HFFc6 (cell line): ENCODE data around the gene MYMK. TPM values are rescaled to one million over a fixed set of nuclear protein-coding genes. Genes with fewer than 3 reads are reported as not detected.

Experiments used
- DNase-seq: peaks from one replicate; pipeline ENCODE4 v3.0.0-alpha.2; 2018
- H3K27ac Mint-ChIP-seq: 2 replicates; pipeline ENCODE4 v1.8.0; 2020; ENCODE audit warnings: mild to moderate bottlenecking, mixed read lengths
- H3K27me3 Mint-ChIP-seq: 2 replicates; pipeline ENCODE4 v1.8.0; 2021; ENCODE audit warnings: mild to moderate bottlenecking, moderate library complexity, mixed read lengths; ENCODE audit not compliant: insufficient read depth
- H3K36me3 Mint-ChIP-seq: 2 replicates; pipeline ENCODE4 v1.8.0; 2021; ENCODE audit warnings: low read depth, mixed read lengths
- H3K4me1 Mint-ChIP-seq: 2 replicates; pipeline ENCODE4 v1.8.0; 2020; ENCODE audit warnings: low read depth, mixed read lengths
- H3K4me3 Mint-ChIP-seq: 2 replicates; pipeline ENCODE4 v1.8.0; 2020; ENCODE audit warnings: mild to moderate bottlenecking, moderate library complexity, mixed read lengths
- H3K9me3 Mint-ChIP-seq: 2 replicates; pipeline ENCODE4 v1.8.0; 2020; ENCODE audit warnings: mild to moderate bottlenecking, mixed read lengths
- CTCF ChIP-seq: fragments of 200-600 bp; sonication (generic); IDR thresholded peaks from 2 replicates; pipeline ENCODE4 v1.5.0; 2021; ENCODE audit warnings: antibody characterized with exemption, mild to moderate bottlenecking
- total RNA-seq, 6 experiments: library from RNA; stranded (reverse); fragmentation: NEBNext Ultra II Directional; extraction: Animal tissue kit (Norgen Biotek cat#: 25700); gene quantifications; 2 replicates in 1 of 6; 3 replicates in 5 of 6; pipeline ENCODE4 v1.2.3, GENCODE V29; 2021

Gene MYMK
- total RNA-seq, 6 experiments from 2014 or later, result not detected

- no peak for DNase-seq
- Mint-ChIP-seq H3K27ac (peak overlapping the region; percentile 75), H3K4me3 (no peak overlapping the region), H3K9me3 (peaks cover 4% of the 10 kb centered on the region), H3K27me3 (peaks cover 7% of the 10 kb centered on the region), H3K4me1 (peaks cover 34% of the 10 kb centered on the region), H3K36me3 (peaks cover 3% of the 10 kb centered on the region)
- TF ChIP-seq CTCF, result no peak
These were observed 17.4 kb downstream of the MYMK start for GRCh38 chr9:133507246-133507965.

DNA sequence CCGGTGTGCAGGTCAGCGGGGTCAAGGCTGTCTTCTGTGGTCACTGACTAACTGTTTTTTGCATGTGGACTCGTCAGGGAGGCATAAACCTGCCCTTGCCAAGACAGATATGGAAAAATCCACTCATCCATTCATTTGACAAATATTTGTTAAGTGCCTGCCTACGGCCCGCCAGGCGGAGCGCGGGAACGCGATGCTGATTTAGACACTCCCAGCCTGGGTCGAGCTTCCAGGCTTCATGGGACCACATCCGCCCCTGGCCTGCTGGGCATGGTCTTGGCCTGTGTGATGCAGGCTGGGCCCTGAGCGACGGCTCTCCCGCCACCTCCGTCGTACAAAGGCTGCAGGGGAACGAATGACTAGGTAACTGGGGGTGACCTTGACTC is 18.1 kb downstream of the MYMK start:
- peak overlapping the region; percentile 75; the same call in 1 of the 2 replicates for H3K27ac Mint-ChIP-seq
- peaks cover 15% of the 10 kb centered on the region for H3K27me3 Mint-ChIP-seq
- peaks cover 12% of the 10 kb centered on the region for H3K9me3 Mint-ChIP-seq
- peaks cover 34% of the 10 kb centered on the region for H3K4me1 Mint-ChIP-seq
- peak; percentile 92 for DNase-seq
- H3K36me3 Mint-ChIP-seq, result peaks cover 11% of the 10 kb centered on the region
- no peak overlapping the region for H3K4me3 Mint-ChIP-seq
- TF ChIP-seq CTCF, result peak; percentile 37

DNA sequence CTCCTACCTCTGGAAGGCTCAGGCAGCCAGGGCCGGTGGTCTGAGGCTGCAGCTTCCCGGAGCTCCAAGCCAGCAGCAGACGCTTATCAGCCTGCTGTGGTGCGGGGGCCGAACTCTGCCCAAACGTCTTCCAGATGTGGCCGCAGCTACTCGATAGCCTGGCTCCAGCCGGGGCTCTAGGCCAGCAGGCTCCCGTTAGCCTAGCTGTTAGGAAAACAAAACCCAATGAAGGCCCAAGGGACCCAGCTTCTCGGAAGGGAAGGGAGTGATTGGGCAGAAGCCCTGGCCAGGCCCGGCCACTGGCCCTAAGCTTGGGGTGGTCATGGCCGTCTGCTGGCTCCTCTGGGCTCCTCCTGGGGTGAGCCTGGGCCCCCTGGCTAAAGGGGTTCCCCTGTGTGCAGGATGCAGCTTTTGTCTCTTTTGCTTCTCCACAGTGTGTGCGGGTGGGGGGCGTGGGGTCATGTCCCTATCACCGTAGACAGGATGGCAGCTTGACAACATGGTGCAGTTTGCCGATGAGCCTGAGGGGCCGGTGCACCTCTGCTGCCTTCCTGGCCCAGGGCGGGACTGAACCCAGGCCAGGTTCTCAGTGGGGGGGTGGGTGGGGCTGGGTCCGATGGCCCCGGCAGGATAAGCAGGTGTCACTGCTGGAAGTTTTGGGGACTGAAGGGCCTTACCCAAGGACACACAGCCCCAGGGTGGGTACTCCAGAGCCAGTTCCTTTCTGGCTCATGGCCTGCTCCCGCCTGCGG is 18.7 kb downstream of the MYMK start:
- Mint-ChIP-seq H3K4me1 (peaks cover 34% of the 10 kb centered on the region), H3K36me3 (peaks cover 17% of the 10 kb centered on the region), H3K9me3 (peaks cover 18% of the 10 kb centered on the region), H3K27ac (no peak overlapping the region; the same call in 1 of the 2 replicates), H3K27me3 (peaks cover 19% of the 10 kb centered on the region), H3K4me3 (no peak overlapping the region)
- no peak for TF ChIP-seq CTCF
- DNase-seq, result no peak

DNA sequence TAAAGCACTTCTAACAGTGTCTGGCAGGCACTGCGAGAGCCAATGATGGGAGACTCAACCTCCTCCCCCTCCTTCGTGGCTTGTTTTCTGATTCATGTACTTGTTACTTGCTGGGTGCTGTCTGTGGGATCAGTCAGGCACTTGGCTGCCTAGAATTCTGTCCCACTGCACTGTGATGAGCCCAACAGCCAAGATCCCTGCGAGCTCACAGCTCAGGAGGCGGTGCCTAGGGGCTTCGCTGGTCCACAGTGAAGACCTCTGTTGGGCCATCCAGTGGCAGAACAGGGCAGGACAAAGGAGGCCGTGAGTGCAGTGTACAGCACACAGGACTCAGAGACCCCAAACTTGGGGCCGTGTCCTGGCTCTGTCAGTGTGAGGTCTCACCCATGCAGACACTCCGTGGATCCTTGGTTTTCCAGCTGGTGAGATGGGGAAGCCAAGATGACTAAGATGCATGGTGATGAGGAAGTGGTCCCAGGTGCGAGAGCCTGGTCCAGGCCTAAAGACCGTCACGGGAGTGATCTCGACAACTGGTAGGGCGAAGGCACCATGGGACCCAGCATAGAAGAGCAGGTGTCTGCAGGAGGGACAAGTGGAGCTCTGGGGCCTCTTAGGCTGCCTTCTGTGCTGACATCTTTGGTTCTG is 19.5 kb downstream of the MYMK start:
- DNase-seq, result peak; percentile 13
- Mint-ChIP-seq H3K4me3 (no peak overlapping the region), H3K9me3 (peaks cover 23% of the 10 kb centered on the region), H3K4me1 (peaks cover 34% of the 10 kb centered on the region), H3K27ac (no peak overlapping the region), H3K36me3 (peaks cover 17% of the 10 kb centered on the region), H3K27me3 (peaks cover 21% of the 10 kb centered on the region)
- no peak; the same call in 1 of the 2 replicates for TF ChIP-seq CTCF

GRCh38 chr9:133502112-133502511 is 22.6 kb downstream of the MYMK start:
- no peak overlapping the region for H3K27ac Mint-ChIP-seq
- H3K4me1 Mint-ChIP-seq, result peaks cover 20% of the 10 kb centered on the region
- H3K4me3 Mint-ChIP-seq, result no peak overlapping the region
- H3K36me3 Mint-ChIP-seq, result peaks cover 17% of the 10 kb centered on the region
- peaks cover 40% of the 10 kb centered on the region for H3K27me3 Mint-ChIP-seq
- no peak for DNase-seq
- TF ChIP-seq CTCF, result no peak
- peaks cover 26% of the 10 kb centered on the region for H3K9me3 Mint-ChIP-seq
